Smooth muscle cell of trachea (primary cell): ENCODE data around the gene CPA2. TPM values are rescaled to one million over a fixed set of nuclear protein-coding genes. Genes with fewer than 3 reads are reported as not detected.

Experiments
- total RNA-seq: library from RNA; depleted of rRNA; stranded (reverse); fragments of >200 nt; gene quantifications from 2 replicates; pipeline ENCODE4 v1.2.1, GENCODE V29; 2014

CPA2 gene
- total RNA-seq = not detected in 2 replicates

GRCh38 chr7:130266258-130266960 is at the start of gene CPA2:
TSS of gene CPA2 (plus strand) at chr7:130266863. CDS start at chr7:130266882, 19 bp downstream.

GRCh38 chr7:130292682-130293257 is 26.1 kb downstream of the CPA2 start, which contains the start of gene CPA4:
TSS of gene CPA4 (plus strand) at chr7:130293161. CDS start at chr7:130293181, 20 bp downstream.

Other genes starting within 250 kb of the CPA2 start
- 18.3 and 21.0 TPM in 2 replicates for gene ZC3HC1, start 215.5 kb upstream of the CPA2 start, total RNA-seq
- 24.1 and 31.6 TPM in 2 replicates for gene KLHDC10, start 196.3 kb upstream of the CPA2 start, total RNA-seq
- gene TMEM209, start 61.5 kb upstream of the CPA2 start, total RNA-seq = 10.0 and 10.3 TPM in 2 replicates
- gene SSMEM1, start 59.0 kb upstream of the CPA2 start, total RNA-seq = 0.29 TPM in 1 of 2 replicates, not detected in the other
- 3.8 and 8.4 TPM in 2 replicates for gene CPA4, start 26.3 kb downstream of the CPA2 start, total RNA-seq
- 0.17 TPM in 1 of 2 replicates, not detected in the other for gene CPA5, start 78.0 kb downstream of the CPA2 start, total RNA-seq
- gene CPA1, start 113.6 kb downstream of the CPA2 start, total RNA-seq = not detected in 2 replicates
- 12.1 and 16.4 TPM in 2 replicates for gene CEP41, start 174.2 kb downstream of the CPA2 start, total RNA-seq
- 6.8 and 23.0 TPM in 2 replicates for gene MEST, start 225.2 kb downstream of the CPA2 start, total RNA-seq